Astrocyte (in vitro differentiated cells and primary cell): ENCODE results near the gene PRRX2.

Source experiments
- EZH2 ChIP-seq: IDR thresholded peaks from 2 replicates; pipeline ENCODE4 v1.6.1; 2012; ENCODE audit warnings: mild to moderate bottlenecking, low read length, inconsistent platforms; ENCODE audit not compliant: insufficient read depth
- TF ChIP-seq, protein P1 (sequence below): IDR thresholded peaks from 2 replicates; pipeline ENCODE4 v1.5.1; 2011; ENCODE audit warnings: low read depth, mild to moderate bottlenecking, inconsistent platforms, low read length, moderate library complexity; ENCODE audit not compliant: insufficient read depth

DNA sequence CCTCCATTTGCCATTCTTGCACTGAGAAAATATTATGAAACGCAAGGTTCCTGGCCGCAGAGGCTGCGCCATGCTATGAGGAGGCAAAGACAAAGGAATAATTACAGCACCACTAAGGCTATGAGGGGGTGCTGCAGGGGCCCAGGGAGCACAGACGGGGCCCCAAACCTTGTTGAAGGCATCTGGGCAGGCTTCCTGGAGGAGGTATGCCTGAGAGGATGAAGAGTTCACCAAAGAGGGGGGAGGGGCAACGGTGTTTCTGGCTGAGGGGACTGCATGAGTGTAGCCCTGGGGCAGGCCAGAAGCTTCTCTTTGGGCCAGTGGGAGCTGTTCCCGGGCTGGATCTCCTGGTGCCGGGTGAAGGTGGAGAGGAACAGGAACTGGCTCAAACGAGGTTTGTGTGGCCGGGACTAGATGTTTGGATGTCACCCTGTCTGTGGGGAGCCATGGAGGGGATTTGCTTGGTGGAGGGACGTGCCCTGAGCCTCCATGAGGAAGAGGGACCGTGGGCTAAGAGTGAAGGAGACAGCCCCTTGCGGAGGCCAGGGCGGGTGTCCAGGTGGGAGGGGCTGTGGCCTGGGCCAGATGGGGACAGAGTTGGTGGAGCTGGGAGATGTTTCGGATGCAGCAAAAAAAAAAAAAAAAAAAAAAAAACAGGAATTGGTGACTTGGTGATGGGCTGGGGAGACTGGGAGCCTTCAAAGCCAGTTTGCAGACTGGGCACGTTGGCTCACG lies 59.2 kb downstream of the PRRX2 start:
- no peak for TF ChIP-seq EZH2
- TF ChIP-seq, protein P1, sequence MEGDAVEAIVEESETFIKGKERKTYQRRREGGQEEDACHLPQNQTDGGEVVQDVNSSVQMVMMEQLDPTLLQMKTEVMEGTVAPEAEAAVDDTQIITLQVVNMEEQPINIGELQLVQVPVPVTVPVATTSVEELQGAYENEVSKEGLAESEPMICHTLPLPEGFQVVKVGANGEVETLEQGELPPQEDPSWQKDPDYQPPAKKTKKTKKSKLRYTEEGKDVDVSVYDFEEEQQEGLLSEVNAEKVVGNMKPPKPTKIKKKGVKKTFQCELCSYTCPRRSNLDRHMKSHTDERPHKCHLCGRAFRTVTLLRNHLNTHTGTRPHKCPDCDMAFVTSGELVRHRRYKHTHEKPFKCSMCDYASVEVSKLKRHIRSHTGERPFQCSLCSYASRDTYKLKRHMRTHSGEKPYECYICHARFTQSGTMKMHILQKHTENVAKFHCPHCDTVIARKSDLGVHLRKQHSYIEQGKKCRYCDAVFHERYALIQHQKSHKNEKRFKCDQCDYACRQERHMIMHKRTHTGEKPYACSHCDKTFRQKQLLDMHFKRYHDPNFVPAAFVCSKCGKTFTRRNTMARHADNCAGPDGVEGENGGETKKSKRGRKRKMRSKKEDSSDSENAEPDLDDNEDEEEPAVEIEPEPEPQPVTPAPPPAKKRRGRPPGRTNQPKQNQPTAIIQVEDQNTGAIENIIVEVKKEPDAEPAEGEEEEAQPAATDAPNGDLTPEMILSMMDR = no peak
